Measurements from ENCODE around the gene MAU2. TPM values are rescaled to one million over a fixed set of nuclear protein-coding genes. Genes with fewer than 3 reads are reported as not detected.

MAU2 gene
- total RNA-seq, 1 experiment from 2014 or later, result 72.6 TPM

DNA sequence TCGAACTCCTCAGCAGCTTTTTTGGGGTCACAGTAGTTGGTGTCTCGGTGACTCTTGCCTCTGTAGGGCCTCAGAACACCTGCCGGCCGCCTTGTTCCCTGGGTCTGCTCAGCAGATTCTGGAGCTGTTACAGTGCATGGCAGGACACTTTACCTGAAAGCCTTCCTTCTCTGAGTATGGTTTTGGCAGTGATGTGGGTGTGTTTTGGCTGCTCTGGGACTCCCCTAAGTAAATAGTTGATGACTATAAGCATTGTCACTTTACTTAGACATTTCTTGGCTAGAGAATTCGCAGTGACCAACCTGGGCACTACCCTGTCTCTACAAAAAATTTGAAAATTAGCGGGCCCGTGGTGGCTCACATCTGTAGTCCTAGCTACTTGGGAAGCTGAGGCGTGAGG lies 7.0 kb downstream of the MAU2 start:
- no TSS peak for BruUV-seq (replicated peaks)

DNA sequence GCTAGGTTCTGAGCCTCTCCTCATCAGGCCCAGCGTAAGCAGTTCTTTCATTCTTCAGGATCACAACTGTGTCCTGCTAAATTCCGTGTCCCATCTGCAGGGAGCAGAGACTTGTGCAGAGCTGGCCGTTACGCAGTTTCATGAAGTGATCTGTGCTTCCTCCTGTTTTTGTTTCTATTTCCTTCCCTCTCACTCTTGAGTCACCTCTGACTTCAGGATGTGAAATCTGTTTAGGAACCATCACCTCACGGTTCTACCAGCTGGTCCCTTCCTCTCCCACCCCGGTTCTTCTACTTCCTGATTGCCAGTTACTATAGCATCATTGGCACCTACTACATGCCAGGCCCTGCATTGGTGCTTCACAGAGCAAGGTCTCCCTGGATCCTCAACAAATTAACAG lies 8.5 kb downstream of the MAU2 start:
- no peak overlapping the region for H3K4me3 ChIP-seq (ENCODE audit: low read depth, low read length, poor library complexity, severe bottlenecking)
- no peak overlapping the region for H3K27ac ChIP-seq (ENCODE audit: low read depth, low read length, poor library complexity, severe bottlenecking)
- intact Hi-C loops (cut with micrococcal nuclease; ENCODE audit: unreplicated experiment), result no loop called here
- ChIA-PET CTCF (no interaction called here), POLR2A (ENCODE audit: low non-redundant PET) (no interaction called here)
- H3K36me3 ChIP-seq (ENCODE audit: insufficient read depth, low read length, poor library complexity, severe bottlenecking), result peaks cover 36% of the 10 kb centered on the region
- H3K9me3 ChIP-seq (ENCODE audit: low read depth, low read length, poor library complexity, severe bottlenecking), result no peaks in the 10 kb centered on the region
- no peak for TF ChIP-seq EZH2 (IDR thresholded peaks at IDR 0.05; ENCODE audit: borderline replicate concordance, low read depth, low read length, poor library complexity, severe bottlenecking)
- TF ChIP-seq, protein P1, sequence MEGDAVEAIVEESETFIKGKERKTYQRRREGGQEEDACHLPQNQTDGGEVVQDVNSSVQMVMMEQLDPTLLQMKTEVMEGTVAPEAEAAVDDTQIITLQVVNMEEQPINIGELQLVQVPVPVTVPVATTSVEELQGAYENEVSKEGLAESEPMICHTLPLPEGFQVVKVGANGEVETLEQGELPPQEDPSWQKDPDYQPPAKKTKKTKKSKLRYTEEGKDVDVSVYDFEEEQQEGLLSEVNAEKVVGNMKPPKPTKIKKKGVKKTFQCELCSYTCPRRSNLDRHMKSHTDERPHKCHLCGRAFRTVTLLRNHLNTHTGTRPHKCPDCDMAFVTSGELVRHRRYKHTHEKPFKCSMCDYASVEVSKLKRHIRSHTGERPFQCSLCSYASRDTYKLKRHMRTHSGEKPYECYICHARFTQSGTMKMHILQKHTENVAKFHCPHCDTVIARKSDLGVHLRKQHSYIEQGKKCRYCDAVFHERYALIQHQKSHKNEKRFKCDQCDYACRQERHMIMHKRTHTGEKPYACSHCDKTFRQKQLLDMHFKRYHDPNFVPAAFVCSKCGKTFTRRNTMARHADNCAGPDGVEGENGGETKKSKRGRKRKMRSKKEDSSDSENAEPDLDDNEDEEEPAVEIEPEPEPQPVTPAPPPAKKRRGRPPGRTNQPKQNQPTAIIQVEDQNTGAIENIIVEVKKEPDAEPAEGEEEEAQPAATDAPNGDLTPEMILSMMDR (conservative IDR thresholded peaks at IDR 0.05; ENCODE audit: low read depth, low read length), result no peak
- BruUV-seq (replicated peaks), result no TSS peak
- no peak for DNase-seq (ENCODE audit: low spot score)
- H3K27me3 ChIP-seq (replicated peaks; ENCODE audit: insufficient read depth, low read depth, low read length, poor library complexity), result no peaks in the 10 kb centered on the region
- no peaks in the 10 kb centered on the region for H3K4me1 ChIP-seq (ENCODE audit: insufficient read depth, low read length, poor library complexity, severe bottlenecking)

More for the DNA sequence above, 7.0 kb downstream of the MAU2 start:
- H3K9me3 ChIP-seq (ENCODE audit: low read depth, low read length, poor library complexity, severe bottlenecking), result no peaks in the 10 kb centered on the region
- TF ChIP-seq, protein P1 (conservative IDR thresholded peaks at IDR 0.05; ENCODE audit: low read depth, low read length), result no peak
- TF ChIP-seq EZH2 (IDR thresholded peaks at IDR 0.05; ENCODE audit: borderline replicate concordance, low read depth, low read length, poor library complexity, severe bottlenecking), result no peak
- no peaks in the 10 kb centered on the region for H3K27me3 ChIP-seq (replicated peaks; ENCODE audit: insufficient read depth, low read depth, low read length, poor library complexity)
- H3K36me3 ChIP-seq (ENCODE audit: insufficient read depth, low read length, poor library complexity, severe bottlenecking), result peaks cover 43% of the 10 kb centered on the region
- no peaks in the 10 kb centered on the region for H3K4me1 ChIP-seq (ENCODE audit: insufficient read depth, low read length, poor library complexity, severe bottlenecking)
- H3K4me3 ChIP-seq (ENCODE audit: low read depth, low read length, poor library complexity, severe bottlenecking), result no peak overlapping the region
- no peak for DNase-seq (ENCODE audit: low spot score)
- intact Hi-C loops (cut with micrococcal nuclease; ENCODE audit: unreplicated experiment), result no loop called here
- POLR2A ChIA-PET (ENCODE audit: low non-redundant PET), result no interaction called here
- no peak overlapping the region for H3K27ac ChIP-seq (ENCODE audit: low read depth, low read length, poor library complexity, severe bottlenecking)
- CTCF ChIA-PET, result no interaction called here

DNA sequence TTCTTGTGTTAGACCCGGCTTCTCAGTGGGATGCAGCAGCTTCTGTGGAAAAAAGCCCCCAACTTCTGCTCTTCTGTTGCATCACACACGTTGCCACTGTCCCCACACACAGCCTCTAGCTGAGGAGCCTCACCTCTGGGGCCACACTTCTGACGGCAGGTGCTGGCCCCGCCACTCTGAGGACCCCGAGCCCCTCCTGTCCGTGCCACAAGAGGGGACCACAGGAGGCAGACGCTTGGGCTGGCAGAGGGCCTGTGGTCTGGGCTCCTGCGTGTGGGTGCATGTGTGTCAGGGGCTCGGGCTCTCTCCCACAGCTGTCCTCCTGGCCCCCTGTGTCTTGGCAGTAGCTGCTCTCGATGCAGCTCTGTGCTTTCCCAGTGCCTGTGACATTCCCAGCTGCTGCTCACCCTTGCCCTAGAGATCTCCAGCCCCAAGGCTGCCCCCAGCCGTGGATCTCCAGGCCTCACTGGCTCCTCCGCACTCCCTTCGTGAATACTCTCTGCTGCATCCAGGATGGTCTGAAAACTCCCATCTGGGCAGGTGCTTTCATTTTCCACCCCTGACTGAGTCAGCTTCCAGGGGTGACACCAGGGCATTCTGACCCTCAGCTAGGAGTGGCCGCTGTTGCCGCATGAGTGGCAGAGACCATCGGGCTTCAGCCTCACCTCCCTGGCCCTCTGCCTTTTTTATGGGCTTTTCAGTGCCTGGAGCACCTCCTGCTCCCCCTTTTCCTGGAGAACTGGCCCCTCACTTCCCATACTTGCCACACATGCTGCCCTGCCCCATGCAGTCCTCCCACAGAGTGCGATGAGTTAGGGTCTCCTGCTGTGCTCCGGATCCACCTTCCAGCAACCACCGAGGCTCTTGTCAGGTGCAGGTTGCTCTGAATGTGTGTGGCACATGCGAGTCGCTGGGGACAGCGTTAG lies 13.7 kb downstream of the MAU2 start:
- ChIA-PET POLR2A (ENCODE audit: low non-redundant PET) (no interaction called here), CTCF (no interaction called here)
- BruUV-seq (replicated peaks), result no TSS peak
- no peaks in the 10 kb centered on the region for H3K9me3 ChIP-seq (ENCODE audit: low read depth, low read length, poor library complexity, severe bottlenecking)
- DNase-seq (ENCODE audit: low spot score), result no peak
- TF ChIP-seq, protein P1 (conservative IDR thresholded peaks at IDR 0.05; ENCODE audit: low read depth, low read length), result no peak
- TF ChIP-seq EZH2 (IDR thresholded peaks at IDR 0.05; ENCODE audit: borderline replicate concordance, low read depth, low read length, poor library complexity, severe bottlenecking), result no peak
- H3K36me3 ChIP-seq (ENCODE audit: insufficient read depth, low read length, poor library complexity, severe bottlenecking), result peaks cover 37% of the 10 kb centered on the region
- no peaks in the 10 kb centered on the region for H3K27me3 ChIP-seq (replicated peaks; ENCODE audit: insufficient read depth, low read depth, low read length, poor library complexity)
- H3K4me3 ChIP-seq (ENCODE audit: low read depth, low read length, poor library complexity, severe bottlenecking), result no peak overlapping the region
- intact Hi-C loops (cut with micrococcal nuclease; ENCODE audit: unreplicated experiment), result no loop called here
- no peak overlapping the region for H3K27ac ChIP-seq (ENCODE audit: low read depth, low read length, poor library complexity, severe bottlenecking)
- H3K4me1 ChIP-seq (ENCODE audit: insufficient read depth, low read length, poor library complexity, severe bottlenecking), result no peaks in the 10 kb centered on the region
